ENCODE results near the gene ST6GALNAC3.
"Not testable (repeated sequence)": the region's sequence is repeated elsewhere in the genome, so short reads cannot be mapped to it uniquely, and the experiment has no call there.

ST6GALNAC3 gene

GRCh38 chr1:76075188-76075489 lies 593 bp downstream of the ST6GALNAC3 start:
- peak; percentile 28 for DNase-seq

- DNase-seq = no peak
Measured at GRCh38 chr1:76075877-76076276, 1.3 kb downstream of the ST6GALNAC3 start.

GRCh38 chr1:76079475-76080227 lies 5.1 kb downstream of the ST6GALNAC3 start:
- no peak for DNase-seq

GRCh38 chr1:76080552-76081079 lies 6.1 kb downstream of the ST6GALNAC3 start:
- DNase-seq = no peak

GRCh38 chr1:76082062-76082461 lies 7.5 kb downstream of the ST6GALNAC3 start:
- DNase-seq = no peak

GRCh38 chr1:76083189-76083588 lies 8.6 kb downstream of the ST6GALNAC3 start:
- DNase-seq = no peak

- DNase-seq = no peak
Measured at GRCh38 chr1:76084029-76084627, 9.6 kb downstream of the ST6GALNAC3 start.

GRCh38 chr1:76084685-76085084 lies 10.1 kb downstream of the ST6GALNAC3 start:
- no peak for DNase-seq

- no peak for DNase-seq
Measured at GRCh38 chr1:76086109-76086508, 11.6 kb downstream of the ST6GALNAC3 start.

GRCh38 chr1:76086597-76086996 lies 12.1 kb downstream of the ST6GALNAC3 start:
- DNase-seq = no peak

GRCh38 chr1:76090283-76091203 lies 16.0 kb downstream of the ST6GALNAC3 start:
- no peak for DNase-seq

- DNase-seq = no peak
Measured at GRCh38 chr1:76092812-76093211, 18.3 kb downstream of the ST6GALNAC3 start.

- DNase-seq = no peak
Measured at GRCh38 chr1:76093522-76094312, 19.2 kb downstream of the ST6GALNAC3 start.

GRCh38 chr1:76095802-76096201 lies 21.3 kb downstream of the ST6GALNAC3 start:
- peak; percentile 1 for DNase-seq

- not testable (repeated sequence) for DNase-seq
Measured at GRCh38 chr1:76097064-76097463, 22.5 kb downstream of the ST6GALNAC3 start.

GRCh38 chr1:76098845-76099244 lies 24.3 kb downstream of the ST6GALNAC3 start:
- DNase-seq = no peak

GRCh38 chr1:76101548-76101947 lies 27.0 kb downstream of the ST6GALNAC3 start:
- DNase-seq = no peak

GRCh38 chr1:76102046-76102445 lies 27.5 kb downstream of the ST6GALNAC3 start:
- DNase-seq = no peak

- no peak for DNase-seq
Measured at GRCh38 chr1:76103034-76103433, 28.5 kb downstream of the ST6GALNAC3 start.

GRCh38 chr1:76105372-76105771 lies 30.8 kb downstream of the ST6GALNAC3 start:
- no peak for DNase-seq

GRCh38 chr1:76106251-76106650 lies 31.7 kb downstream of the ST6GALNAC3 start:
- no peak for DNase-seq

- no peak for DNase-seq
Measured at GRCh38 chr1:76106719-76107235, 32.2 kb downstream of the ST6GALNAC3 start.
